RWPE2 (cell line): ENCODE measurements around the gene MSANTD4.
"Not testable (repeated sequence)": the region's sequence is repeated elsewhere in the genome, so short reads cannot be mapped to it uniquely, and the experiment has no call there.

Experiments
- ATAC-seq: fragments of 200-7000 bp; cut with Tn5 transposase; 3 replicates; pipeline ENCODE4 v1.9.1; 2021; ENCODE audit warnings: low read depth
- DNase-seq: peaks from one replicate; pipeline ENCODE4 v3.0.0-alpha.2; 2020; ENCODE audit warnings: low spot score
- H3K27ac ChIP-seq: fragments of 450-650 bp; 2 replicates; pipeline ENCODE4 v1.5.1; 2017; ENCODE audit warnings: mild to moderate bottlenecking; ENCODE audit not compliant: poor library complexity, severe bottlenecking
- H3K27me3 ChIP-seq: fragments of 250-450 bp; sonication (Bioruptor Pico); 2 replicates; pipeline ENCODE4 v1.5.1; 2021; ENCODE audit warnings: mild to moderate bottlenecking, moderate library complexity; ENCODE audit not compliant: insufficient read depth, poor library complexity, severe bottlenecking
- H3K36me3 ChIP-seq: fragments of 250-450 bp; sonication (Bioruptor Pico); 2 replicates; pipeline ENCODE4 v1.5.1; 2020; ENCODE audit warnings: low read depth, mild to moderate bottlenecking, moderate library complexity
- H3K4me1 ChIP-seq: fragments of 250-450 bp; sonication (Bioruptor Pico); 2 replicates; pipeline ENCODE4 v1.5.1; 2021; ENCODE audit warnings: mild to moderate bottlenecking, moderate library complexity; ENCODE audit not compliant: insufficient read depth, poor library complexity, severe bottlenecking
- H3K4me3 ChIP-seq: fragments of 250-450 bp; sonication (Bioruptor Pico); 2 replicates; pipeline ENCODE4 v1.5.1; 2021; ENCODE audit warnings: mild to moderate bottlenecking, moderate library complexity; ENCODE audit not compliant: severe bottlenecking
- H3K9me3 ChIP-seq: fragments of 250-450 bp; sonication (Bioruptor Pico); 2 replicates; pipeline ENCODE4 v1.5.1; 2021; ENCODE audit warnings: mild to moderate bottlenecking, moderate library complexity; ENCODE audit not compliant: severe bottlenecking
- CTCF ChIP-seq: fragments of 450-650 bp; IDR thresholded peaks from one replicate; pipeline ENCODE4 v1.5.1; 2017; ENCODE audit warnings: mild to moderate bottlenecking, moderate library complexity; ENCODE audit not compliant: poor library complexity, severe bottlenecking

Gene MSANTD4

DNA sequence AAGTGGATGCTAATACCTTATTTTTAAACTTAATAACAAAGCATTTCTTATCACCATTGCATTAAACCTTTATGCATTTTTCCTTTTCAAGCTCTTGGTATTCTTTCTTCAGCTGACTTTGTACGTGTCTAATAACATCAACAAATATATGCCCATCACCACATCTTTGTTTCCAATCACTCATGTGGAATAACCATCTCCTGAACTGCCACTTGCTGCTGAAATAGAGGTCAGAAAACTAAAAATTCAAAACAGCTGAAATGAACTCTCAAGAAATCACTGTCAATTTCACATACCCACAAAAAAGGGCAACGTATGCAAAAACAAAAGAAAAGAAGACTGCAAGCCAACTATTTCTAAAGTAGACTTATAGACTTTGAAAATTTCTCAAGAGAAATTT lies 7.4 kb downstream of the MSANTD4 start:
- Histone ChIP-seq H3K36me3 (peaks cover 45% of the 10 kb centered on the region), H3K27ac (no peak overlapping the region), H3K27me3 (no peaks in the 10 kb centered on the region), H3K9me3 (no peaks in the 10 kb centered on the region), H3K4me1 (peaks cover 11% of the 10 kb centered on the region), H3K4me3 (no peak overlapping the region)
- TF ChIP-seq CTCF: no peak
- DNase-seq: no peak
- no peak for ATAC-seq

GRCh38 chr11:106014035-106014434 lies 8.0 kb downstream of the MSANTD4 start:
- DNase-seq: no peak
- Histone ChIP-seq H3K27me3 (no peaks in the 10 kb centered on the region), H3K36me3 (peaks cover 47% of the 10 kb centered on the region), H3K27ac (no peak overlapping the region), H3K9me3 (no peaks in the 10 kb centered on the region), H3K4me1 (peaks cover 10% of the 10 kb centered on the region), H3K4me3 (no peak overlapping the region)
- TF ChIP-seq CTCF: no peak
- ATAC-seq: no peak

- no peak for TF ChIP-seq CTCF
- peak; percentile 78 for ATAC-seq
- H3K27me3 ChIP-seq: no peaks in the 10 kb centered on the region
- no peak overlapping the region for H3K27ac ChIP-seq
- no peaks in the 10 kb centered on the region for H3K4me1 ChIP-seq
- H3K4me3 ChIP-seq: no peak overlapping the region
- peaks cover 49% of the 10 kb centered on the region for H3K36me3 ChIP-seq
- H3K9me3 ChIP-seq: no peaks in the 10 kb centered on the region
- no peak for DNase-seq
These were observed 9.3 kb downstream of the MSANTD4 start for GRCh38 chr11:106012744-106013143.

- Histone ChIP-seq H3K36me3 (peaks cover 54% of the 10 kb centered on the region), H3K27ac (no peak overlapping the region), H3K9me3 (no peaks in the 10 kb centered on the region), H3K27me3 (no peaks in the 10 kb centered on the region), H3K4me3 (no peak overlapping the region), H3K4me1 (no peaks in the 10 kb centered on the region)
- no peak for ATAC-seq
- DNase-seq: no peak
- no peak for TF ChIP-seq CTCF
These were observed 10.6 kb downstream of the MSANTD4 start for GRCh38 chr11:106011481-106011880.

DNA sequence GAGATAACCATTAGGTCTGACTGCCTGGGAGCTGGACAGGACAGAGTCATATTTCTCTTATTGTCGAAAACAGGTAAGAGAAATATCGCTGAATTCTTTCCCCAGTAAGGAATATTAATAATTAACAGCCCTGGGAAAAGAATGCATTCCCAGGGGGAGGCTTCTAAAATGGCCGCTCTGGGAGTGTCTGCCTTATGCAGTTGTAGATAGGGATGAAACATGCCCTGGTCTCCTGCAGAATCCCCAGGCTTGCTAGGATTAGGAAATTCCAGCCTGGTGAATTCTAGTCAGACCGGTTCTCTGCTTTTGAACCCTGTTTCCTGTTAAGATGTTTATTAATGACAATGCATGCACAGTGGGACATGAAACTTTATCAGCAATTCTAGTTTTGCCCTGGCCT lies 18.9 kb downstream of the MSANTD4 start:
- H3K27me3 ChIP-seq, H3K4me1 ChIP-seq, ATAC-seq, H3K9me3 ChIP-seq, DNase-seq, H3K4me3 ChIP-seq, H3K27ac ChIP-seq: not testable (repeated sequence)
- peaks cover 38% of the 10 kb centered on the region for H3K36me3 ChIP-seq
